Retinal pigment epithelial cell (primary cell): ENCODE data around the gene FSTL3.

Experiments used
- DNase-seq: peaks from one replicate; pipeline ENCODE4 v3.0.0-alpha.2; 2010; ENCODE audit warnings: low read depth
- H3K4me3 ChIP-seq: 2 replicates; pipeline ENCODE4 v1.5.1; 2011; ENCODE audit warnings: mild to moderate bottlenecking, low read length, control low read depth, moderate library complexity
- TF ChIP-seq, protein P1 (sequence below): conservative IDR thresholded peaks from 2 replicates; pipeline ENCODE4 v1.5.1; 2011; ENCODE audit warnings: low read depth, low read length, control low read depth, inconsistent platforms

The FSTL3 gene

DNA sequence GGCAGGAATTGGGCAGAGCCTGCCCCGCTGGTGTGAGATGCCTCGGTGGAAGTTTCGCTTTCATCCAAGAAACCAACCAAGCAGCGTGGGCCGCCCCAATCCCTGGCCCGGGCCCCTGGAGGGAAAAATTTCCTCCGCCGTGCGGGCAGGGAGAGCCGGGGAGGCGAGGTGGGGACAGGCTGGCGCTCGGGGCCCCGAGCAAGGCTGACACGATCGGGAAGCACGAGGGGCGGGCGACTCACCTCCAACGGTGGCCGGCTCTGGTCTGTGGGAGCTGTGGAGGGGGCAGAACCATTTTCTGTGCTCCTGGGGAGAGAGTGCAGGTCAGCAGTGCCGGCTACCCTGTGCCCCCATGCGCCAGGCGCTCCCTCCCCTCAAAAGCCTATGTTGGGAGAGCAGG, 24.2 kb upstream of the FSTL3 start:
- TF ChIP-seq, protein P1, sequence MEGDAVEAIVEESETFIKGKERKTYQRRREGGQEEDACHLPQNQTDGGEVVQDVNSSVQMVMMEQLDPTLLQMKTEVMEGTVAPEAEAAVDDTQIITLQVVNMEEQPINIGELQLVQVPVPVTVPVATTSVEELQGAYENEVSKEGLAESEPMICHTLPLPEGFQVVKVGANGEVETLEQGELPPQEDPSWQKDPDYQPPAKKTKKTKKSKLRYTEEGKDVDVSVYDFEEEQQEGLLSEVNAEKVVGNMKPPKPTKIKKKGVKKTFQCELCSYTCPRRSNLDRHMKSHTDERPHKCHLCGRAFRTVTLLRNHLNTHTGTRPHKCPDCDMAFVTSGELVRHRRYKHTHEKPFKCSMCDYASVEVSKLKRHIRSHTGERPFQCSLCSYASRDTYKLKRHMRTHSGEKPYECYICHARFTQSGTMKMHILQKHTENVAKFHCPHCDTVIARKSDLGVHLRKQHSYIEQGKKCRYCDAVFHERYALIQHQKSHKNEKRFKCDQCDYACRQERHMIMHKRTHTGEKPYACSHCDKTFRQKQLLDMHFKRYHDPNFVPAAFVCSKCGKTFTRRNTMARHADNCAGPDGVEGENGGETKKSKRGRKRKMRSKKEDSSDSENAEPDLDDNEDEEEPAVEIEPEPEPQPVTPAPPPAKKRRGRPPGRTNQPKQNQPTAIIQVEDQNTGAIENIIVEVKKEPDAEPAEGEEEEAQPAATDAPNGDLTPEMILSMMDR, result no peak
- DNase-seq, result no peak
- H3K4me3 ChIP-seq, result no peak overlapping the region

DNA sequence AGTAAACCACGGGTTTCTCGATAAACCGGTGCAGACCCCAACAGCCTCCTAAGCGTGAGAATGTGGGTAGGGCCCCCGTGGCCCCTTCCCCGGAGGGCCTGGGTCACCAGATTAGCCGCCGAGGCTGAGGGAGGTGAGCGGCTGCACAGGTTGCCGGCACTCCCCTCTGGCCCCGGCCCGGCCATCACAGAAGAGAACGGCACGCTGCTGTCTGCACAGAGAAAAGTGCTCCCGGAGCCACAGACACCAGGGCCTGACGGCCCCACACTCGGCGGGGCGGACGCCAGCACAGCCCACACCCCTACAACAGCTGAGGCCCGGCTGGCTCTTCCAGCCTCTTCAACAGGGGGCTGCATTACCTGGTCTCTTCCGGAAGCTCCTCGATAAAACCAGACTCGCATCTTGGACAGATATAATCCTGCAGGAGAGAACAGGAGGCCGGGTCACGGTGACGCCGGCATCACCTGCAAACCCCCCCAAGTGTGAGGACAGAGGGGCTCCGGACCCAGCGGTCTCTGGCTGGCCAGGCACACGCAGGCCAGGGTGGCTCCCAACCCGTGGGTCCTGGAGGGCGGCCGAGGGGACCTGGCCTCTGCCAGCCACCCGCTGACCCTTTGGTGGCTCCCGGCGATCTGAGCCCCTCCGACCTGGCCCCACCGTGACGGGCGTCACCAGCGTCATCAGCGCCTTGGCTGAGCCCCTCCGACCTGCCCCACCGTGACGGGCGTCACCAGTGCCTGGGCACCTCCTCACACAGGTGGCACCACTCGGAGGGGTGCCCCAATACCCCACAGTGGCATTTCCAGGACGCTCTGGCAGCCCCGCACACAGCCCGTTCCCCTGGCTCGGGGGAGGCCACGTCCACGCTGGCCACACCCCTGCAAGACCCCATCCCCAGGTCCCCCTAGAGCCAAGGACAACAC, 23.5 kb upstream of the FSTL3 start:
- H3K4me3 ChIP-seq, result no peak overlapping the region
- TF ChIP-seq, protein P1, result no peak
- DNase-seq, result no peak

DNA sequence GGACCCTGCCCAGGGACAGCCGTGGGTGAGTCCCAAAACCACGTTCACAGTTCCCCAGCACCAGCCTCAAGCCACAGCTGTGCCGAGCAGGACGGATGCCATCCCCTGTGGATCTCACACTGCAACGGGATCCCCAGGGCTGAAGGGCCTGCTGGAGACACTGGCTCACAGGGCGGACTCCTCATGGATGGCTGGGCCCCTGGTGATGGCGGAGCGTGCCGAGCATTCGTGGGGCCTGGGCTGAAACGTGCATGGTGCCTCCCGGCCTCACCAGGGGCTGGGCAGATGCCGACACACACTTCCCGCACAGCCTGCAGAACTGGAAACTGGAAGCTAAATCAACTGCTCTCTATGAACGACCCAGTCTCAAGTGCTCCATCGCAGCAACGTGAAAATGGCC, 22.8 kb upstream of the FSTL3 start:
- no peak for DNase-seq
- no peak overlapping the region for H3K4me3 ChIP-seq
- TF ChIP-seq, protein P1, result no peak

DNA sequence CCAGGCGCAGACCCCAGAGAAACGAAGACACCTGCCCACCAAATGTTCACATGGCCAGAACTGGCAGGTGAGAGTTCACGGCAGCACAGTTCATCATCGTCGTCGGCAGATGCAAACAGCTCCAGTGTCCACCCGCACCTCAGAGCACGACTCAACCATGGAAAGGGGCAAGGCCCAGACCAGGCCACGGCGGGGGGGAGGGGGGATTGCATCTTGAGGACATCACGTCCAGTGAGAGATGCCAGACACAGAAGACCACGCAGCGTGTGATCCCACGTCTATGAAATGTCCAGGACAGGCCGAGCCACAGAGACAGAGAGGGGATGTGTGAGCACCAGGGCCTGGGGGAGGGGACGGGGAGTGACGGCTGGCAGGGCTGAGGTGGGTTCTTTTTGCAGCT, 20.5 kb upstream of the FSTL3 start:
- H3K4me3 ChIP-seq, result no peak overlapping the region
- no peak for DNase-seq
- TF ChIP-seq, protein P1, result no peak

DNA sequence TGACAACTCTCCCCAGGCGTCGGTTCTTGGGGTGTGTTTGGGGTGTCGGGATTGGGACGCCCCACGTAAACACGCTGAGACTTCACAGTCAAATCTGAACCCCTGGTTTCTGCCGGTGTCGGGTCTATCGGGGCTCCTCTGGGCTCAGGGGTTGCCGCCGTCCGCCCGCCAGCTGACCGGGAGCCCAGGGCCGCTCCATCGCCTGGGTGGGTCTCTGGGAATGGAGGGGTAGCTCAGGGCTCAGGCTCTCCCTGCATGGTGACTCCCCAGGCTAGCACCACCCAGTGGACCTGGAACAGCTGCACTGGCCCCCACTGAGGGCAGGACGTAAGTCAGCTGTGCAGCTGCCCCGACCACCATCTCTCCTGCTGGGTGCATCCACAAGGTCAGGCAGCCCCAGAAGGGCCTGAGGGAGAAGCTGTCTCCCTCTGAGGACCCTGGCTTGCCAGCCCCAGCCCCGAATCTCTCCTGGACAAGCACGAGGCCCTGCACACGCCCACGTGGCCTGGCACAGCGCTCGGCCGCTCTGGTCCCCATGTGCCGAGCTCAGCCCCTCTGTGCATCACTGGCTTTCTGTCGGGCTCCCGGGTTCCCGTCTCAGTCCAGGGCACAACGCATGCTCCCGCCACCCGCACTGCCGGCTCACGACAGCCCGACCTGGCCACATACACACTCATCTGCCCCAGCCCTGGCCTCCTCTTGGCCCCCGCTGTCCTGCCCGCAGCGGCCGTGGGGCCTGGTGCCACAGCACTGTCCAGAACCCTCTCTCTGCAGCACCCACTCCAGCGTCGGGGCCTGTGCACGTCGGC, 19.2 kb upstream of the FSTL3 start:
- TF ChIP-seq, protein P1, result no peak
- H3K4me3 ChIP-seq, result no peak overlapping the region
- no peak for DNase-seq

DNA sequence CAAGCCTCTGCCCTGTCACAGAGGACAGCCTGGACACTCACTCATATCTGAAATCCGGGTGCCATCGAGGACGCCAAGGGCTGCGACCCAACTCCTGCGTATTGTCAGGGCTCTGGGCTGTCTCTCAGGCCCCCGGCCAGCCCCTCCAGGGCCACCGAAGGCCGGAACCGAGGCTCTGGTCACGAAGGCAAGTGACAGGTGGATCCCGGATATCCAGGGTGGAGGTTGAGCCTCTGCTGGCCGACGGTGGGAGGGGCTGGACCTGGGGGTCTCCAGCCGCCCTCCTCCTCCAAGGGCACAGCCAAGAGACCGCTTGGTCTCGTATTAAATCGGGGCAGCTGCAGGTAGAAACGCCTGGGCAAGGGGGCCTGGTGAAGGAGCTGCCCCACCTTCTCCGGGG, 18.6 kb upstream of the FSTL3 start:
- no peak overlapping the region for H3K4me3 ChIP-seq
- no peak for DNase-seq
- TF ChIP-seq, protein P1, result no peak
